ENCODE results near the gene GTF3C1. TPM values are rescaled to one million over a fixed set of nuclear protein-coding genes. Genes with fewer than 3 reads are reported as not detected.

The GTF3C1 gene
- total RNA-seq, 6 experiments from 2014 or later: 66.6 to 86.1 (median 80.3) TPM

- H3K4me3 Mint-ChIP-seq: no peak overlapping the region
- DNase-seq: no peak
- no peak overlapping the region for H3K27ac Mint-ChIP-seq
- H3K9me3 Mint-ChIP-seq: no peaks in the 10 kb centered on the region
- no peak for TF ChIP-seq CTCF (IDR thresholded peaks at IDR 0.05)
- peaks cover 3% of the 10 kb centered on the region; the same call in 1 of the 2 replicates for H3K27me3 Mint-ChIP-seq (ENCODE audit: insufficient read depth)
- peaks cover 10% of the 10 kb centered on the region for H3K4me1 Mint-ChIP-seq (ENCODE audit: low read depth)
- H3K36me3 Mint-ChIP-seq (ENCODE audit: low read depth): peaks cover 53% of the 10 kb centered on the region
Measured at GRCh38 chr16:27481282-27481934, 68.3 kb downstream of the GTF3C1 start.

GRCh38 chr16:27480761-27481160, 69.0 kb downstream of the GTF3C1 start:
- H3K4me1 Mint-ChIP-seq (ENCODE audit: low read depth): peaks cover 16% of the 10 kb centered on the region
- H3K4me3 Mint-ChIP-seq: no peak overlapping the region
- no peak overlapping the region for H3K27ac Mint-ChIP-seq
- no peak for TF ChIP-seq CTCF (IDR thresholded peaks at IDR 0.05)
- H3K9me3 Mint-ChIP-seq: no peaks in the 10 kb centered on the region
- no peak for DNase-seq
- H3K27me3 Mint-ChIP-seq (ENCODE audit: insufficient read depth): peaks cover 3% of the 10 kb centered on the region; the same call in 1 of the 2 replicates
- H3K36me3 Mint-ChIP-seq (ENCODE audit: low read depth): peaks cover 56% of the 10 kb centered on the region

- peak overlapping the region; percentile 99 for H3K27ac Mint-ChIP-seq
- no peak for DNase-seq
- H3K4me3 Mint-ChIP-seq: peak overlapping the region; percentile 85
- H3K36me3 Mint-ChIP-seq (ENCODE audit: low read depth): peaks cover 72% of the 10 kb centered on the region
- peaks cover 51% of the 10 kb centered on the region for H3K4me1 Mint-ChIP-seq (ENCODE audit: low read depth)
- TF ChIP-seq CTCF (IDR thresholded peaks at IDR 0.05): peak; percentile 37
- H3K27me3 Mint-ChIP-seq (ENCODE audit: insufficient read depth): peaks cover 4% of the 10 kb centered on the region
- no peaks in the 10 kb centered on the region for H3K9me3 Mint-ChIP-seq
Measured at GRCh38 chr16:27476240-27476639, 73.5 kb downstream of the GTF3C1 start.

- Mint-ChIP-seq H3K4me3 (peak overlapping the region; percentile 85), H3K27ac (peak overlapping the region; percentile 99), H3K36me3 (ENCODE audit: low read depth) (peaks cover 77% of the 10 kb centered on the region), H3K9me3 (no peaks in the 10 kb centered on the region), H3K27me3 (ENCODE audit: insufficient read depth) (peaks cover 3% of the 10 kb centered on the region), H3K4me1 (ENCODE audit: low read depth) (peaks cover 58% of the 10 kb centered on the region)
- no peak for TF ChIP-seq CTCF (IDR thresholded peaks at IDR 0.05)
- DNase-seq: peak; percentile 90
Measured at GRCh38 chr16:27475561-27475960, 74.2 kb downstream of the GTF3C1 start.

GRCh38 chr16:27474921-27475320, 74.8 kb downstream of the GTF3C1 start:
- Mint-ChIP-seq H3K4me1 (ENCODE audit: low read depth) (peaks cover 64% of the 10 kb centered on the region), H3K36me3 (ENCODE audit: low read depth) (peaks cover 83% of the 10 kb centered on the region), H3K27ac (peak overlapping the region; percentile 99), H3K27me3 (ENCODE audit: insufficient read depth) (peaks cover 3% of the 10 kb centered on the region), H3K4me3 (no peak overlapping the region), H3K9me3 (no peaks in the 10 kb centered on the region)
- TF ChIP-seq CTCF (IDR thresholded peaks at IDR 0.05): no peak
- no peak for DNase-seq
